HepG2 (cell line): ENCODE measurements around the gene JPT2. TPM values are rescaled to one million over a fixed set of nuclear protein-coding genes. Genes with fewer than 3 reads are reported as not detected.
A peak's percentile ranks its signal among the peaks of the same experiment; 100 is the strongest.

ENCODE experiments used
- AGO2 ChIP-seq: fragments of 200-400 bp; formaldehyde crosslinking; optimal IDR thresholded peaks from 2 replicates; pipeline ENCODE3; 2017; ENCODE audit warnings: mild to moderate bottlenecking, low read depth, low read length, moderate library complexity
- ARNTL ChIP-seq: sonication (generic); formaldehyde crosslinking; IDR thresholded peaks from 2 replicates; pipeline ENCODE4 v1.4.0; 2020; ENCODE audit warnings: mild to moderate bottlenecking, missing genetic modification reagents
- CHD2 ChIP-seq: IDR thresholded peaks from 2 replicates; pipeline ENCODE4 v1.6.1; 2011; ENCODE audit warnings: low read depth, low read length, improper control_type of control experiment
- EP300 ChIP-seq, 3 experiments: sonication (generic) in 1 of 3; formaldehyde crosslinking in 1 of 3; IDR thresholded peaks; 2 replicates each; pipeline versions ENCODE4 v1.5.1 to v1.6.1; 2011 to 2020; ENCODE audit warnings: low read depth in 2 of 3, low read length in 2 of 3, borderline replicate concordance in 1 of 3, improper control_type of control experiment in 1 of 3, mild to moderate bottlenecking in 1 of 3, missing genetic modification reagents in 1 of 3, moderate library complexity in 1 of 3
- ESRRA ChIP-seq: sonication (generic); formaldehyde crosslinking; IDR thresholded peaks from 2 replicates; pipeline ENCODE4 v1.5.1; 2020; ENCODE audit warnings: mild to moderate bottlenecking, low read depth, missing genetic modification reagents
- FOXC1 ChIP-seq: sonication (generic); formaldehyde crosslinking; IDR thresholded peaks from 2 replicates; pipeline ENCODE4 v1.8.0; 2022; ENCODE audit warnings: mild to moderate bottlenecking, missing genetic modification reagents, borderline replicate concordance
- MAFG ChIP-seq: sonication (generic); formaldehyde crosslinking; IDR thresholded peaks from 2 replicates; pipeline ENCODE4 v1.5.1; 2020; ENCODE audit warnings: mild to moderate bottlenecking, missing genetic modification reagents
- PHB2 ChIP-seq: fragments of 450-650 bp; IDR thresholded peaks from 2 replicates; pipeline ENCODE4 v1.6.1; 2018; ENCODE audit not compliant: partially characterized antibody
- RXRB ChIP-seq: IDR thresholded peaks from 2 replicates; pipeline ENCODE4 v1.6.1; 2016; ENCODE audit warnings: borderline replicate concordance, missing genetic modification reagents, missing compliant biosample characterization
- TGIF2 ChIP-seq: IDR thresholded peaks from 2 replicates; pipeline ENCODE4 v1.6.1; 2016; ENCODE audit warnings: control low read depth, missing compliant biosample characterization
- ZFP90 ChIP-seq: sonication (generic); formaldehyde crosslinking; IDR thresholded peaks from 2 replicates; pipeline ENCODE4 v1.8.0; 2022; ENCODE audit warnings: missing genetic modification reagents, mild to moderate bottlenecking, inconsistent platforms, borderline replicate concordance
- ZMYM3 ChIP-seq: sonication (generic); formaldehyde crosslinking; IDR thresholded peaks from 2 replicates; pipeline ENCODE4 v1.5.1; 2020; ENCODE audit warnings: mild to moderate bottlenecking, missing genetic modification reagents
- ZNF343 ChIP-seq: sonication (generic); formaldehyde crosslinking; IDR thresholded peaks from 2 replicates; pipeline ENCODE4 v1.4.0; 2020; ENCODE audit warnings: mild to moderate bottlenecking, missing genetic modification reagents
- ZNF383 ChIP-seq: sonication (generic); formaldehyde crosslinking; IDR thresholded peaks from 2 replicates; pipeline ENCODE4 v1.4.0; 2020; ENCODE audit warnings: missing genetic modification reagents, mild to moderate bottlenecking, borderline replicate concordance
- ZNF501 ChIP-seq: sonication (generic); formaldehyde crosslinking; IDR thresholded peaks from 2 replicates; pipeline ENCODE4 v1.5.1; 2020; ENCODE audit warnings: mild to moderate bottlenecking, moderate library complexity, missing genetic modification reagents
- ZNF558 ChIP-seq: sonication (generic); formaldehyde crosslinking; IDR thresholded peaks from 2 replicates; pipeline ENCODE4 v1.9.0; 2022; ENCODE audit warnings: mild to moderate bottlenecking, missing genetic modification reagents, borderline replicate concordance
- polyA plus RNA-seq, 8 experiments: library from polyadenylated mRNA; depleted of rRNA in 3 of 8; stranded (reverse) in 7 of 8; unstranded in 1 of 8; fragments of >200 nt; fragmentation: Illumina TruSeq in 4 of 8; extraction: Trizol in 4 of 8; gene quantifications; 2 replicates each; pipeline versions ENCODE4 v1.2.1 to v1.2.3, GENCODE V29; 2011 to 2016; ENCODE audit warnings: low read depth in 4 of 8, missing spikeins in 1 of 8, mixed read lengths in 1 of 8; ENCODE audit not compliant: insufficient read depth in 1 of 8
- total RNA-seq, 5 experiments: library from RNA; depleted of rRNA; stranded (reverse); fragments of >200 nt; fragmentation: Illumina TruSeq; extraction: Trizol; gene quantifications; 2 replicates each; pipeline ENCODE4 v1.2.3, GENCODE V29; 2016; ENCODE audit warnings: low read depth in 1 of 5
- TF ChIP-seq, protein P1 (sequence below): sonication (generic); formaldehyde crosslinking; IDR thresholded peaks from 2 replicates; pipeline ENCODE4 v1.4.0; 2020; ENCODE audit warnings: missing genetic modification reagents, mild to moderate bottlenecking, borderline replicate concordance
- TF ChIP-seq, protein P2 (sequence below), 2 experiments: sonication (generic) in 1 of 2; formaldehyde crosslinking in 1 of 2; IDR thresholded peaks; 2 replicates each; pipeline versions ENCODE4 v1.4.0 to v1.6.1; 2018 to 2020; ENCODE audit warnings: missing genetic modification reagents in 2 of 2, borderline replicate concordance in 1 of 2, low read depth in 1 of 2, mild to moderate bottlenecking in 1 of 2, missing biosample characterization in 1 of 2
- TF ChIP-seq, protein P3 (sequence below): sonication (generic); formaldehyde crosslinking; IDR thresholded peaks from 2 replicates; pipeline ENCODE4 v1.4.0; 2020; ENCODE audit warnings: missing genetic modification reagents, borderline replicate concordance
- TF ChIP-seq, protein P4 (sequence below): conservative IDR thresholded peaks from 2 replicates; pipeline ENCODE4 v1.6.1; 2018; ENCODE audit warnings: missing genetic modification reagents
- TF ChIP-seq, protein P5 (sequence below): IDR thresholded peaks from 2 replicates; pipeline ENCODE4 v1.6.1; 2016; ENCODE audit warnings: low read depth

Gene JPT2
- total and polyA plus RNA-seq, 2 of the 13 experiments (the other 11 are each of a cell fraction or from before 2014, with no cell fraction given) = 53.5 to 89.4 TPM

DNA sequence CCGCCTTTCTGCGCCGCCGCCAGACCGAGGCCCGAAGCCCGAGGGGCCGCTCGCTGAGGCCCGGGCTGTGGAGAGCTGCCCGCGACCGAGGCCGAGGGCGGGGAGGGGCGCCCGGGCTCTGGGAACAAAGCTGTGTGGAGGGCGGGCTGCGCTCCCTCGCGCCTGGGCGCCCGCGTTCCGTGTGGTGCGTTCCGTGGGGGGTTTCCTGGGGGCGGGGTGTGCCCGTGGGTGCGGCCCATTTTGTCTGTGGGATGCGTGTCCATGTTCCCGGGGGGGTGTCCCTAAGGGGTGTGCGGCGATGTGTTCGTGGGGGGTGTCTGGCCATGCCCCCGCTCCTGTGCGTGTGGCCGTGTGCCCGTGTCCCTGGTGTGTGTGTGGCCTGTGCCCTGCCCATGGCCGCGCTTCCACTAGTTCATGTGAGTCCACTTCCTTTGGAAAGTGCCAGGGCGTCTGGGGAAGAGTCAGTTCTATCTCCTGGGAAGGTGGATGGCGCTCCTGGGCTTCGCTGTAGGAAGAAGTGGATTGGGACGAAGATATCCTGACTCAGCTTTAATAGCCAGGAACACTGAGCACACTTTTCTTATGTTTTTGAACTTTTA is 520 bp downstream of the JPT2 start (continued):
- TF ChIP-seq, protein P1, sequence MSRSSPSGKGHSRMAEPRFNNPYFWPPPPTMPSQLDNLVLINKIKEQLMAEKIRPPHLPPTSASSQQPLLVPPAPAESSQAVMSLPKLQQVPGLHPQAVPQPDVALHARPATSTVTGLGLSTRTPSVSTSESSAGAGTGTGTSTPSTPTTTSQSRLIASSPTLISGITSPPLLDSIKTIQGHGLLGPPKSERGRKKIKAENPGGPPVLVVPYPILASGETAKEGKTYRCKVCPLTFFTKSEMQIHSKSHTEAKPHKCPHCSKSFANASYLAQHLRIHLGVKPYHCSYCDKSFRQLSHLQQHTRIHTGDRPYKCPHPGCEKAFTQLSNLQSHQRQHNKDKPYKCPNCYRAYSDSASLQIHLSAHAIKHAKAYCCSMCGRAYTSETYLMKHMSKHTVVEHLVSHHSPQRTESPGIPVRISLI (CRISPR knock-in tag) = no peak
- peak; percentile 21; the same call in 1 of the 2 replicates for TF ChIP-seq ARNTL (CRISPR knock-in tag)
- TF ChIP-seq PHB2 = no peak
- TF ChIP-seq, protein P2, sequence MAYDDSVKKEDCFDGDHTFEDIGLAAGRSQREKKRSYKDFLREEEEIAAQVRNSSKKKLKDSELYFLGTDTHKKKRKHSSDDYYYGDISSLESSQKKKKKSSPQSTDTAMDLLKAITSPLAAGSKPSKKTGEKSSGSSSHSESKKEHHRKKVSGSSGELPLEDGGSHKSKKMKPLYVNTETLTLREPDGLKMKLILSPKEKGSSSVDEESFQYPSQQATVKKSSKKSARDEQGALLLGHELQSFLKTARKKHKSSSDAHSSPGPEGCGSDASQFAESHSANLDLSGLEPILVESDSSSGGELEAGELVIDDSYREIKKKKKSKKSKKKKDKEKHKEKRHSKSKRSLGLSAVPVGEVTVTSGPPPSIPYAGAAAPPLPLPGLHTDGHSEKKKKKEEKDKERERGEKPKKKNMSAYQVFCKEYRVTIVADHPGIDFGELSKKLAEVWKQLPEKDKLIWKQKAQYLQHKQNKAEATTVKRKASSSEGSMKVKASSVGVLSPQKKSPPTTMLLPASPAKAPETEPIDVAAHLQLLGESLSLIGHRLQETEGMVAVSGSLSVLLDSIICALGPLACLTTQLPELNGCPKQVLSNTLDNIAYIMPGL (CRISPR knock-in tag; IDR thresholded peaks at IDR 0.05; ENCODE audit: borderline replicate concordance in 1 of 2, low read depth in 1 of 2) = peak in 1 of 2 experiments; percentile 72; a peak in 2 of 4 replicates
- 0 out of 2 replicates have a peak, but pooled peaks have one; percentile 34 for TF ChIP-seq TGIF2
- 0 out of 2 replicates have a peak, but pooled peaks have one; percentile 35 for TF ChIP-seq ZNF501
- no peak for TF ChIP-seq EP300 (IDR thresholded peaks at IDR 0.05; ENCODE audit: low read depth in 2 of 2, low read length in 2 of 2)
- TF ChIP-seq EP300 (CRISPR knock-in tag; IDR thresholded peaks at IDR 0.05; ENCODE audit: borderline replicate concordance) = no peak
- 0 out of 2 replicates have a peak, but pooled peaks have one; percentile 18 for TF ChIP-seq RXRB (CRISPR knock-in tag)
- TF ChIP-seq ZNF343 (CRISPR knock-in tag) = no peak
- no peak for TF ChIP-seq CHD2
- TF ChIP-seq, protein P3, sequence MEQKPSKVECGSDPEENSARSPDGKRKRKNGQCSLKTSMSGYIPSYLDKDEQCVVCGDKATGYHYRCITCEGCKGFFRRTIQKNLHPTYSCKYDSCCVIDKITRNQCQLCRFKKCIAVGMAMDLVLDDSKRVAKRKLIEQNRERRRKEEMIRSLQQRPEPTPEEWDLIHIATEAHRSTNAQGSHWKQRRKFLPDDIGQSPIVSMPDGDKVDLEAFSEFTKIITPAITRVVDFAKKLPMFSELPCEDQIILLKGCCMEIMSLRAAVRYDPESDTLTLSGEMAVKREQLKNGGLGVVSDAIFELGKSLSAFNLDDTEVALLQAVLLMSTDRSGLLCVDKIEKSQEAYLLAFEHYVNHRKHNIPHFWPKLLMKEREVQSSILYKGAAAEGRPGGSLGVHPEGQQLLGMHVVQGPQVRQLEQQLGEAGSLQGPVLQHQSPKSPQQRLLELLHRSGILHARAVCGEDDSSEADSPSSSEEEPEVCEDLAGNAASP (CRISPR knock-in tag) = no peak
- no peak; the same call in 1 of the 2 replicates for TF ChIP-seq FOXC1 (CRISPR knock-in tag)
- 0 out of 2 replicates have a peak, but pooled peaks have one; percentile 67 for TF ChIP-seq ZNF558 (CRISPR knock-in tag)
- TF ChIP-seq ZNF383 (CRISPR knock-in tag) = no peak
- no peak for TF ChIP-seq ZMYM3 (CRISPR knock-in tag)
- peak; percentile 70; the same call in 1 of the 2 replicates for TF ChIP-seq MAFG (CRISPR knock-in tag)
- TF ChIP-seq, protein P4, sequence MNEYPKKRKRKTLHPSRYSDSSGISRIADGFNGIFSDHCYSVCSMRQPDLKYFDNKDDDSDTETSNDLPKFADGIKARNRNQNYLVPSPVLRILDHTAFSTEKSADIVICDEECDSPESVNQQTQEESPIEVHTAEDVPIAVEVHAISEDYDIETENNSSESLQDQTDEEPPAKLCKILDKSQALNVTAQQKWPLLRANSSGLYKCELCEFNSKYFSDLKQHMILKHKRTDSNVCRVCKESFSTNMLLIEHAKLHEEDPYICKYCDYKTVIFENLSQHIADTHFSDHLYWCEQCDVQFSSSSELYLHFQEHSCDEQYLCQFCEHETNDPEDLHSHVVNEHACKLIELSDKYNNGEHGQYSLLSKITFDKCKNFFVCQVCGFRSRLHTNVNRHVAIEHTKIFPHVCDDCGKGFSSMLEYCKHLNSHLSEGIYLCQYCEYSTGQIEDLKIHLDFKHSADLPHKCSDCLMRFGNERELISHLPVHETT (CRISPR knock-in tag) = no peak
- no peak for TF ChIP-seq ESRRA (CRISPR knock-in tag)
- peak; percentile 87 for TF ChIP-seq AGO2
- peak; percentile 16; the same call in 1 of the 2 replicates for TF ChIP-seq ZFP90 (CRISPR knock-in tag)
- TF ChIP-seq, protein P5, sequence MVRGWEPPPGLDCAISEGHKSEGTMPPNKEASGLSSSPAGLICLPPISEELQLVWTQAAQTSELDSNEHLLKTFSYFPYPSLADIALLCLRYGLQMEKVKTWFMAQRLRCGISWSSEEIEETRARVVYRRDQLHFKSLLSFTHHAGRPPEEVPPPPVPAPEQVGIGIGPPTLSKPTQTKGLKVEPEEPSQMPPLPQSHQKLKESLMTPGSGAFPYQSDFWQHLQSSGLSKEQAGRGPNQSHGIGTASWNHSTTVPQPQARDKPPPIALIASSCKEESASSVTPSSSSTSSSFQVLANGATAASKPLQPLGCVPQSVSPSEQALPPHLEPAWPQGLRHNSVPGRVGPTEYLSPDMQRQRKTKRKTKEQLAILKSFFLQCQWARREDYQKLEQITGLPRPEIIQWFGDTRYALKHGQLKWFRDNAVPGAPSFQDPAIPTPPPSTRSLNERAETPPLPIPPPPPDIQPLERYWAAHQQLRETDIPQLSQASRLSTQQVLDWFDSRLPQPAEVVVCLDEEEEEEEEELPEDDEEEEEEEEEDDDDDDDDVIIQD = no peak
